BLaER1 treated with 17β-estradiol and CSF1 and Interleukin-3, amounts not matched to agents 10 nM and 100 nM (cell line): ENCODE results near the gene TTC24.

ENCODE experiments used
- H3K27ac ChIP-seq, 11 experiments: shearing (Covaris generic); formaldehyde crosslinking; 2 replicates each; pipeline ENCODE4 v1.8.1; 2022
- H3K27me3 ChIP-seq, 11 experiments: shearing (Covaris generic); formaldehyde crosslinking; 2 replicates each; pipeline ENCODE4 v1.8.1; 2022
- H3K36me3 ChIP-seq, 11 experiments: shearing (Covaris generic); formaldehyde crosslinking; 2 replicates each; pipeline ENCODE4 v1.8.1; 2022
- H3K4me1 ChIP-seq, 10 experiments: shearing (Covaris generic); formaldehyde crosslinking; 2 replicates each; pipeline ENCODE4 v1.8.1; 2022
- H3K4me2 ChIP-seq, 11 experiments: shearing (Covaris generic); formaldehyde crosslinking; 2 replicates each; pipeline ENCODE4 v1.8.1; 2022
- H3K4me3 ChIP-seq, 10 experiments: shearing (Covaris generic); formaldehyde crosslinking; 2 replicates each; pipeline ENCODE4 v1.8.1; 2022
- H3K9ac ChIP-seq, 11 experiments: shearing (Covaris generic); formaldehyde crosslinking; 2 replicates each; pipeline ENCODE4 v1.8.1; 2022
- H3K9me3 ChIP-seq, 11 experiments: shearing (Covaris generic); formaldehyde crosslinking; replicated peaks in 1 of 11; 2 replicates each; pipeline ENCODE4 v1.8.1; 2022
- H4K20me1 ChIP-seq, 11 experiments: shearing (Covaris generic); formaldehyde crosslinking; 2 replicates each; pipeline ENCODE4 v1.8.1; 2022
- Cebpa-rat ChIP-seq, 11 experiments: shearing (Covaris generic); IDR thresholded peaks; 2 replicates each; pipeline ENCODE4 v1.8.1; 2022

Gene TTC24

GRCh38 chr1:156612666-156613065 is 33.1 kb downstream of the TTC24 start:
- Histone ChIP-seq H3K4me2 (peak overlapping the region in 3 of 11 experiments; percentile 1 to 67 (median 65); a peak in 6 of 22 replicates), H3K27ac (no peak overlapping the region), H3K36me3 (no peaks in the 10 kb centered on the region), H3K9me3 (no peaks in the 10 kb centered on the region), H3K4me3 (no peak overlapping the region), H3K9ac (no peak overlapping the region), H3K27me3 (peaks cover 23 to 51% (median 38%) of the 10 kb centered on the region in 11 experiments), H4K20me1 (no peaks in the 10 kb centered on the region; a peak in 1 of 22 replicates), H3K4me1 (peaks cover 12 to 23% (median 13%) of the 10 kb centered on the region in 10 experiments)
- no peak for TF ChIP-seq Cebpa-rat (IDR thresholded peaks at IDR 0.05)

- no peak overlapping the region for H3K27ac ChIP-seq
- no peak for TF ChIP-seq Cebpa-rat (IDR thresholded peaks at IDR 0.05)
- H3K36me3 ChIP-seq: no peaks in the 10 kb centered on the region
- H3K27me3 ChIP-seq: peaks cover 42 to 84% (median 62%) of the 10 kb centered on the region in 11 experiments
- H3K4me1 ChIP-seq: peaks cover 0 to 14% (median 0%) of the 10 kb centered on the region in 10 experiments; a peak in 7 of 20 replicates
- no peak overlapping the region for H3K4me2 ChIP-seq
- no peak overlapping the region for H3K9ac ChIP-seq
- H3K9me3 ChIP-seq: no peaks in the 10 kb centered on the region
- H3K4me3 ChIP-seq: no peak overlapping the region
- peaks cover 0 to 8% (median 0%) of the 10 kb centered on the region in 11 experiments; a peak in 1 of 22 replicates for H4K20me1 ChIP-seq
Observed at GRCh38 chr1:156615946-156616345, 36.4 kb downstream of the TTC24 start.

GRCh38 chr1:156616463-156616862 is 36.9 kb downstream of the TTC24 start:
- Histone ChIP-seq H3K9ac (no peak overlapping the region), H3K9me3 (no peaks in the 10 kb centered on the region), H3K4me3 (no peak overlapping the region), H3K4me1 (peaks cover 0 to 14% (median 0%) of the 10 kb centered on the region in 10 experiments; a peak in 7 of 20 replicates), H4K20me1 (peaks cover 0 to 8% (median 0%) of the 10 kb centered on the region in 11 experiments; a peak in 1 of 22 replicates), H3K27ac (no peak overlapping the region), H3K27me3 (peaks cover 47 to 89% (median 67%) of the 10 kb centered on the region in 11 experiments), H3K36me3 (no peaks in the 10 kb centered on the region), H3K4me2 (no peak overlapping the region)
- TF ChIP-seq Cebpa-rat (IDR thresholded peaks at IDR 0.05): no peak

GRCh38 chr1:156618853-156619581 is 39.5 kb downstream of the TTC24 start, which contains the start of gene HAPLN2:
Gene HAPLN2, plus strand, starts transcription at chr1:156619415. Its CDS starts 4,076 bp downstream, at chr1:156623491.
- Histone ChIP-seq H3K9ac (no peak within 1 kb of the TSS), H3K4me2 (0 out of 22 replicates have a peak within 1 kb of the TSS, but pooled peaks of 1 of the 11 experiments have one; percentile 5), H3K4me3 (no peak within 1 kb of the TSS), H3K9me3 (no peaks in the 10 kb centered on the region), H3K27me3 (peaks cover 72 to 100% (median 92%) of the 10 kb centered on the region in 11 experiments), H3K36me3 (no peaks in the 10 kb centered on the region), H3K4me1 (peaks cover 0 to 4% (median 0%) of the 10 kb centered on the region in 10 experiments; a peak in 2 of 20 replicates), H3K27ac (no peak within 1 kb of the TSS), H4K20me1 (peaks cover 0 to 21% (median 10%) of the 10 kb centered on the region in 11 experiments; a peak in 11 of 22 replicates)
- TF ChIP-seq Cebpa-rat (IDR thresholded peaks at IDR 0.05): no peak

- Histone ChIP-seq H3K9ac (no peak overlapping the region), H3K9me3 (no peaks in the 10 kb centered on the region), H3K27ac (no peak overlapping the region), H3K4me2 (no peak overlapping the region), H3K27me3 (peaks cover 77 to 100% (median 92%) of the 10 kb centered on the region in 11 experiments), H3K4me1 (peaks cover 0 to 8% (median 0%) of the 10 kb centered on the region in 10 experiments; a peak in 5 of 20 replicates), H3K4me3 (no peak overlapping the region), H4K20me1 (peaks cover 0 to 26% (median 10%) of the 10 kb centered on the region in 11 experiments; a peak in 12 of 22 replicates), H3K36me3 (no peaks in the 10 kb centered on the region)
- TF ChIP-seq Cebpa-rat (IDR thresholded peaks at IDR 0.05): no peak
Observed at GRCh38 chr1:156619582-156619955, 40.0 kb downstream of the TTC24 start.

- no peaks in the 10 kb centered on the region for H3K36me3 ChIP-seq
- no peak overlapping the region for H3K9ac ChIP-seq
- no peak overlapping the region for H3K4me2 ChIP-seq
- H3K4me1 ChIP-seq: peaks cover 8 to 22% (median 15%) of the 10 kb centered on the region in 10 experiments
- H3K27ac ChIP-seq: no peak overlapping the region
- no peak overlapping the region for H3K4me3 ChIP-seq
- H4K20me1 ChIP-seq: peaks cover 0 to 40% (median 19%) of the 10 kb centered on the region in 11 experiments; a peak in 14 of 22 replicates
- H3K9me3 ChIP-seq: no peaks in the 10 kb centered on the region
- no peak for TF ChIP-seq Cebpa-rat (IDR thresholded peaks at IDR 0.05)
- H3K27me3 ChIP-seq: peaks cover 77 to 97% (median 88%) of the 10 kb centered on the region in 11 experiments
Observed at GRCh38 chr1:156622581-156623297, 43.2 kb downstream of the TTC24 start.

GRCh38 chr1:156623946-156624813 is 44.7 kb downstream of the TTC24 start:
- Histone ChIP-seq H3K27ac (no peak overlapping the region), H3K27me3 (peaks cover 75 to 82% (median 80%) of the 10 kb centered on the region in 11 experiments), H3K4me1 (peaks cover 8 to 26% (median 14%) of the 10 kb centered on the region in 10 experiments), H3K4me3 (peak overlapping the region in 9 of 10 experiments; percentile 30 to 60 (median 45); a peak in 12 of 20 replicates), H3K4me2 (peak overlapping the region; percentile 47 to 85 (median 72); a peak in 21 of 22 replicates), H3K9ac (no peak overlapping the region), H3K9me3 (no peaks in the 10 kb centered on the region), H3K36me3 (no peaks in the 10 kb centered on the region), H4K20me1 (peaks cover 0 to 40% (median 19%) of the 10 kb centered on the region in 11 experiments; a peak in 14 of 22 replicates)
- TF ChIP-seq Cebpa-rat (IDR thresholded peaks at IDR 0.05): no peak

- Histone ChIP-seq H3K4me3 (peak overlapping the region; percentile 30 to 60 (median 46); a peak in 15 of 20 replicates), H3K36me3 (no peaks in the 10 kb centered on the region), H3K9ac (peak overlapping the region in 1 of 11 experiments; percentile 13; a peak in 1 of 22 replicates), H3K4me2 (peak overlapping the region; percentile 51 to 85 (median 72)), H3K27me3 (peaks cover 68 to 75% (median 72%) of the 10 kb centered on the region in 11 experiments), H3K27ac (no peak overlapping the region), H3K4me1 (peaks cover 8 to 29% (median 16%) of the 10 kb centered on the region in 10 experiments), H3K9me3 (no peaks in the 10 kb centered on the region), H4K20me1 (peaks cover 0 to 33% (median 19%) of the 10 kb centered on the region in 11 experiments; a peak in 14 of 22 replicates)
- TF ChIP-seq Cebpa-rat (IDR thresholded peaks at IDR 0.05): no peak
Observed at GRCh38 chr1:156624814-156625435, 45.4 kb downstream of the TTC24 start.
